GM12865 (cell line): Measurements from ENCODE around the gene LRRC25.

Experiments
- DNase-seq: peaks from one replicate; pipeline ENCODE4 v3.0.0; 2010; ENCODE audit warnings: low read depth
- H3K4me3 ChIP-seq: 2 replicates; pipeline ENCODE4 v1.5.1; 2011; ENCODE audit warnings: mild to moderate bottlenecking, low read depth, low read length, control low read depth
- CTCF ChIP-seq: IDR thresholded peaks from 2 replicates; pipeline ENCODE4 v1.5.1; 2011; ENCODE audit warnings: low read length, control low read depth, low read depth, inconsistent platforms; ENCODE audit not compliant: insufficient read depth; ENCODE audit errors: missing control alignments

LRRC25 gene

GRCh38 chr19:18422530-18423191, 25.2 kb upstream of the LRRC25 start:
- H3K4me3 ChIP-seq: peak overlapping the region; percentile 4; the same call in 1 of the 2 replicates
- peak; percentile 55 for DNase-seq

DNA sequence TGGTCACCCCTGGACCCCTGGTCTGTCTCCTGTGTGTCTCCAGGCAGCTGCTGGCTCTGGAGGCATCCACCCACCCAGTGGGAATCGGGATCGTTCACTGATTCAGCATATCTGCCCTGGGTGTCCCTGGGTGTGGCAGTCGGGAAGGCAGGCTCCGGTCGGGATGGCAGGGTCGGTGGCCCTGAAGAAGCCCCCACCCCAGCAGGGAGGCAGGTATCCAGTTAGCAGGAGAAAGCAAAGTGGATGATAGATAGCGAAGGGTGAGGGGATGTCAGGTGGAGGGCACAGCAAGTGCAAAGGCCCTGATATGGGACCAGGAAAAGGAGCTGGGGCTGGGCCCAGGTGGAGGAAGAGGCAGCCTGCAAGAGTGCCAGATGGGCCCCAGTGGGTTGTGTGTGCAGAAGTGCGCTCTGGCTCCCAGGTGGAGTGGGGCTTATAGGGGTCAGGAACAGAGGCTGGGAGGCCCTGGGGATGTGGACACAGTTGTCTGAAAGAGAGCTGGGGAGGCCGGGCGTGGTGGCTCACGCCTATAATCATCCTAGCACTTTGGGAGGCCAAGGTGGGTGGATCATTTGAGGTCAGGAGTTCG, 24.0 kb upstream of the LRRC25 start:
- TF ChIP-seq CTCF: no peak
- DNase-seq: no peak
- H3K4me3 ChIP-seq: no peak overlapping the region

More at GRCh38 chr19:18422530-18423191, 25.2 kb upstream of the LRRC25 start:
- TF ChIP-seq CTCF: no peak

- peak overlapping the region; percentile 65 for H3K4me3 ChIP-seq
Observed at GRCh38 chr19:18420930-18421329, 23.5 kb upstream of the LRRC25 start.

DNA sequence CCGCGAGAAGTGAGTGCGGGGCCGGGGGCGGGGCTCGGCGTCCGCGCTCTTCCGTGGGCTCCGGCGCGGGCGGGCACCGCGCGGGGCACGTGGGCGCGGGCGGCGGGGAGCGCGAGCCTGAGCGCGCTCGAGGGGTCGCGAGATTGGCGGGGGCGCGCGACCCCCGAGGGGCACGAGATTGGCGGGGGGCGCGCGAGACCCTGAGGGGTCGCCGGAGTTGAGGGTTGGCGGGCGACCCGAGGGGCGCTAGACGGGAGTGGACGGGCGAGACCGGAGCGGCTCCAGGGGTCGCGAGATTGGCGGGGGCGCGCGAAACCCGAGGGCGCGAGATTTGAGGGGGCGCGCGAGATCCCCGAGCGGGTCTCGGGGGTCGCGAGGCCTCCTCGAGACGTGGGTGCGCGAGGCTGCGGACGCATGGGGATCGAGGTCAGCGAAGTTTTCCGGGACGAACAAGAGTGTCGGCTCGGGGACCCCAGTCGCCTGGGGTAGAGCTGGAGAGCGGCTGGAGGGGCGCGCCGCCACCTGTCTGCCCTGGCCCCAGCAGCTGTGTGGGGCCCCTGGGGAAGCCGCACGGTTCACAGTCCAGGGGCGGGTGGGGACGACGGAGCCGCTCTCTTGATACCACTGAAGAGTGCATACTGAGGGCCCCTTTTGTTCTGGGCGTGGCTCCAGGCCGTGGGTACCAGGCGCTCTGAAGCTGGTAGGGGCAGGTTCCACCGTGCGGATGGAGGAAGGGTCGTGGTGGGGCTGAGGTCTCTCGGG, 22.5 kb upstream of the LRRC25 start:
- peak overlapping the region; percentile 65 for H3K4me3 ChIP-seq
- no peak for TF ChIP-seq CTCF
- DNase-seq: peak; percentile 55

More at GRCh38 chr19:18420930-18421329, 23.5 kb upstream of the LRRC25 start:
- no peak for DNase-seq
- no peak for TF ChIP-seq CTCF

- H3K4me3 ChIP-seq: peak within 1 kb of the TSS; percentile 65
- DNase-seq: peak; percentile 85
- peak; percentile 34 for TF ChIP-seq CTCF
Observed at GRCh38 chr19:18419195-18419698, 21.8 kb upstream of the LRRC25 start, which contains the start of gene SSBP4. Gene SSBP4, plus strand, starts transcription at chr19:18419398. Its CDS starts 251 bp downstream, at chr19:18419649.

DNA sequence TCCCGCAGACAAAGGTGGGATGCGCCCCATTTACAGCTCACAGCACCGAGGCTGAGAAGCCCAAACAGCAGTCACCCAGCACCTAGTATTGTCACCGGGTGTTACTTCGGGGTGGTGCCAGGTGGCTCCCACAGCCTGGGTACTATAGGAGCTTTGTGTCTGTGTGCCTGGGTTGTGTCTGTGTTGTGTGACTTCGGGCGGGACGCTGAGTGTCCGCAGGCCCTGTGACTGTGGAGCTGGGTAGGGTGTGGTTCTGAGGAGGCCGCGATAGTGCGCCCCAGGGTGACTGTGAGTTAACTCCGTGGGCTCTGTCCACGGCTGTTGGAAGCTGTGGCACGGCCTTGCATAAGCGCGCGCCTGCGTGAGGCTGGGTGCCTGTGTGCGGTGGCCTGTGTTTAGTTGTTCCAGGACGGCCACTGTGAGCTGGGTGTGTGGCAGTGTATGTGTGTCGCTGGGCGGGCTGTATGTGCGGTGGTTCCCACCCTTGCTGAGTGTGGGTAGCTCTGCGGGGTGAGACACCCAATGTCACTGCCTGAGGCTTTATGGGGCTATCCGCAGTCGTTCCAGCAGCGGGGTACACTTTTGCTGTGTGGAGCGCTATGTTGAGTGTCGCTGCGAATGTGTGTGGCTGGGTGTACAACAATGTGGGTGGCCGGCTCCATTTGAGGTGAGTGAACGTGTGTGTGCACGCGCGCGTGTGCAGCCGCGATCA, 21.2 kb upstream of the LRRC25 start:
- peak overlapping the region; percentile 34 for H3K4me3 ChIP-seq
- no peak for TF ChIP-seq CTCF
- DNase-seq: peak; percentile 19
